CD4-positive, alpha-beta T cell treated with Interleukin-17A for 4 hours (primary cell): ENCODE measurements around the gene L1CAM.
A peak's percentile ranks its signal among the peaks of the same experiment; 100 is the strongest.

Source experiments
- DNase-seq: peaks from one replicate; pipeline ENCODE4 v3.0.0-alpha.2; 2020; ENCODE audit warnings: mixed read lengths

The L1CAM gene

DNA sequence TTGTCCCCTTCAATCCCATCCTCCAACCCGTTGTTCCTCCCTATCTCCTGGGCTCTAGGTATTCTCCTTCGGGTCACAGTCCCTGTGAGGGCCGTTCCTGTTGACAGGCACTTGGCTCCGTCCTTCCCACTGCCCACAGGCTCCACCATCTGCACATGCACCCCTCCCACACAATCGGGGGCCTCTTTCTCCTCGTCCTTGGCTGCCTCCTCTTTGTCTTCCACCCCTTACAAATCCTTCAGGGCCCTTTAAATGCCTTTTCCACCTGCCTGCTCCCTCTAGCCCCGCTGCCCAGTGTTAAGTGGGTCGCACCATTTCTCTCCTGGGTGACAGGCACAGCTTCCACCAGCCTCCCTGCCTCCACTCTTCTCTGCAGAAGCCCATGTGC lies 15.8 kb upstream of the L1CAM start:
- no peak for DNase-seq

GRCh38 chrX:153900831-153901752 lies 15.1 kb upstream of the L1CAM start:
- DNase-seq, result peak; percentile 70

- no peak for DNase-seq
Measured at GRCh38 chrX:153897899-153898298, 11.9 kb upstream of the L1CAM start.

- DNase-seq, result no peak
Measured at GRCh38 chrX:153889123-153889522, 3.1 kb upstream of the L1CAM start.

DNA sequence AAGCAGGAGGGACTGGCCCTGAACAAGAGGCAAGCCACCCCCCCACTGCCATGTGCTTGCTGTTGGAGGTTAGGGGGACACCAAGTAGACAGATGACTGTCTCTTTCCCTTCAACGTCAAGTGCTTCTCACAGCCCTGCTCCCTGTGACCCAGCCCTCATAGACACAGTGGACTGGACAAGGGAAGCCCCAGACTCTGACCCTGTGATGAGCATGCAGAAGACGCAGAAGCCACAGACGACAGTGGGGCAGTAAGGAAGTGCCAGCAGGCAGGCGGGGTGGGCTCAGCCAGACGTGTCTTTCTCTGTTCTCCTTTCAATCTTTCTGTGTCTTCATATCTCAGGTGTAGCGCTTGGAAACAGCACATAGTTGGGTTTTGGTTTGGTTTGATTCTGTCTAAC lies 2.4 kb upstream of the L1CAM start:
- DNase-seq, result no peak

GRCh38 chrX:153887385-153887784 lies 1.4 kb upstream of the L1CAM start:
- no peak for DNase-seq

GRCh38 chrX:153886915-153887314 lies 942 bp upstream of the L1CAM start:
- DNase-seq, result no peak

DNA sequence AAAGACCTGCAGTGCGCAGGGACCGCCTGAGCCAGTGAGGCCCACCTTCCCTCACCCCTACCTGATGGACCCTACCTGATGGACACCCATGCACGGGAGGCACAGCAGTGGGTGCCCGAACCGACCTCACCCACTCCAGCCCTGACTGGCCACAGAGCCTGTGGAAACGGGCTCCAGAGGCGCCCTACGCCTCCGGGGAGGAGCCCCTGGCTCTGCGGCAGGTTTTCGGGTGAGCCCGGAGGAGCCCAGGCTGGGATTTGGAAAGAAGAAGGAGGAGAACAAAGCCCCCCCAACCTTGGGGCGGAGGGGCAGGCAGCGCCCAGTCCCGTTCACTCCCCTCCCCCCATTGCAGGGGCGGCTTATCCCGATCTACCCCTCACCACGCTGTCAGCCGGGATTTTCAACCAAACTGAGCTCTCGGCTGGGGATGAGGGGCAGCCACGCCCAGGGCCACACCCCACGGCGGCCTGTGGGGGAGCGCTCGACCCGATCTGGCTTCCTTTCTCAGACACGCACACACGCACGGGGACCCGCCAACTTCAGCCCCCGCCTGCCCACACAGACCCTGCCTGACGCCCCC lies 675 bp downstream of the L1CAM start:
- no peak for DNase-seq

DNA sequence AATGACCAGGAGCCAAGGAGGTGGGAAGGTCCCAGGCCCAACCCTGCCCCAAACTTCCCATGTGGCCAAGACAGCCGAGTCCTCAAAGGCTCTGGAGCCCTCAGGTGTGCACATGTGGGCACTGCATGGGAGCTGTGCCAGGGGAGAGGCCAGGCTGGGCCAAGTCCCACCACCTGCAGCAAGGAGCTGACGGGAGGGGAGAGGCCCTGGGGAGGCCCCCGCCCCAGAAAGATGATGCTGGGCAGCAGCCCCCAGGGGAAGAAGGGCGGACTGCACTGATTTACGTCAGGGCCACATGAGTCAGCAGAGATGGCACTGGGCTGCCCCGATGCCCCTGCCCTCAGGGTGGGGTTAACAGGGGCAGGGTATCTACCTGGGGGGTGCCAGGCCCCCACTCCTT lies 1.4 kb downstream of the L1CAM start:
- no peak for DNase-seq

- DNase-seq, result no peak
Measured at GRCh38 chrX:153884136-153884535, 1.8 kb downstream of the L1CAM start.

- no peak for DNase-seq
Measured at GRCh38 chrX:153883163-153883843, 2.7 kb downstream of the L1CAM start.

DNA sequence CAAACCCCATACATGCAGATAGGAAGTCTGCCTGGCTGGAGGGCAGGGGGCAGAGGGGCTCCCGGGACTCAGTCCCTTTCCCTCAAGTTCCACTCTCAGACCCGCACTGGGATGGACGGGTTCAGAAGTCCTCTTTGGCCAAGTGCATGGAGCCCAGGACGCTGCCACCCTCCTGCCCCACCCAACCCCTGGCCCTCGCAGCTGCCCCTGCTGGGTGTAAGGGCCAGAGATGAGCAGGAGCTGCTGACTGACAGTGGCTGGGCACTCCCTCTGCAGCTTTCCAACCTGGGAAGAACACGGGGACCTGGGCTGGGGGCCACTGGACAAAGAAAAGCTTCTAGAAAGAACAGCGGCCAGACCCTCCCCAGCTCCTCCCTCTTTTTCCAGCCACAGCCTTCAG lies 3.4 kb downstream of the L1CAM start:
- DNase-seq, result no peak

- no peak for DNase-seq
Measured at GRCh38 chrX:153882086-153882498, 3.9 kb downstream of the L1CAM start.

GRCh38 chrX:153881281-153881680 lies 4.7 kb downstream of the L1CAM start:
- DNase-seq, result no peak

GRCh38 chrX:153880440-153880815 lies 5.5 kb downstream of the L1CAM start:
- no peak for DNase-seq

GRCh38 chrX:153879741-153880439 lies 6.1 kb downstream of the L1CAM start:
- DNase-seq, result no peak

DNA sequence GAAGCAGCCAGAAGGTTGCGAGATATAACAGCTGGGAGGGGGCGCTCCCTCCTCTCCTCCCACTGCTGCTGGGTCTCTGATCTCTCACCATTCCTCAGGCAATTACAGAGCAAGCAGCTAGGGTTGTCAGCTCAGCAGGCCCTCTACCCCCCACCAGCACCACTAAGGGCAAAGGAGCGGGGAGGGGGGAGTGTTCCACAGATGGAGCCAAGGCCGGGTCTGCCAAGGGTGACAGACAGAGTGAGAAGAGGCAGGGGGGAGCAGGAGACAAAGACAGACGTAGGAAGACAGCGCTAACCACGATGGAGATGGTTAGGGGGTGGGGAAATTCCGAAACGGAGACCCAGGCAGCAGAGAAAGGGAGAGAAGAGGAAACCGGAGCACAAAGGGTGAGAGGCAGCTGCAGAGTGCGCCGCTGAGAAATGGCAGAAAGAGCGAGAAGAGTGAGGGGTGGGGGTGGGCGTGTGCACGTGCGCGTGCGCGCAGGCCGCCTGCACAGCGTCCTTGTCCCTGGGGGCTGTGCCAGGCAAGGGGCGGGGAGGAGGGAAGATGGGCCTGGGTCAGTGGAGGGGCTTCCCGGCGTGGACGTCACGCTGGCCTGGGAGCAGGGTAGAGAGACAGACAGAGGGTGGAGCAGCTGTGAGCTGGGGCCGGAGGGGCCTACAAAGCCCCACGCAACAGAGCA lies 6.9 kb downstream of the L1CAM start:
- DNase-seq, result no peak

DNA sequence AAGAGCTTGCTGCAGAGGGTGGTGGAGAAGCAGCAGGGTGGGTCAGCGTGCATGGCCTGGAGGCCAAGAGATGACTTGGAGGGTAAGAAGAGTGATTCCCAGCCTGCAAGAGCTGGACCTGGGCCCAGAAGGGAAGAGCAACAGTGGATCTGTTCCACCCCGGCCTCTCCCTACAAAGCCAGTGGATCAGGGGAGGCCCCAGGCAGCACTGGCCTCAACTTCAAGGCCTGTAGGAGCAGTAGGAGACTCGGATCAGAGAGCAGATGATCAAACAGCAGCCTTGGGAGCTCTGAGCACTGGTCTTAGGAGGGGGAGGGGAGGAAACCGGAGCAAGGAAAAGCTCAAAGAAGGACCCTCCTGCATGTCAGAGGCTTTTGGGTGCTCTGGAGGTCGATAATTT lies 7.6 kb downstream of the L1CAM start:
- DNase-seq, result no peak

DNA sequence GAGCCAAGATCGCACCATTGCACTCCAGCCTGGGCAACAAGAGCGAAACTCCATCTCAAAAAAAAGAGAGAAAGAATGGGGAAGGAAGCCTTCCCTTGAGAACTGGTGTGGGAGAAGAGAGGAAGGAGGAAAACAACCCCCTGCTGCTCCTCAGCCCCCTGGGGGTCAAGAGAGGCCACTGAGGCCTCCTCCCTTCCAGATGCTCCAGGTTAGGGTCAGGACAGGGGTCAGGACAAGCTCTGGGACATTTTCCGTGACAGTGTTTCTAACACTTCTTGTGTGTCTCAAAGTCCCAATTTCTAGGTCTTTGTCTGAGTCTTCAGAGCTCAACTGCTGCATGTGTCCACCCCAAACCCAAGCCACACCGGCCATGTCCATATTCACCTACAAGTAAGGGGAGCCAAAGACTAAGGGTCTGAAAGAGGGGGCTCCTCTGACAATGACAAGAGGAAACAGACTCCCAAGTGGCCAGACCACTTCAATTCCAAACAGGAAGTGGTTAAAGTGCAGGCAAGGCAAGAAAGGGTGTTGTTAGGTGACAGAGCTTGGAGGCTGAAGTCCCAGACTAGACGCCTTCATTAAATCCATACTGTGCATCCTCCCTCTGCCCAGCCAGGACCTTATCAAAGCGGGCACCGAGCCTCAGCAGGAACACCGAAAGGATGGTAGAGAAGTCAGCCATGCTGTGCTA lies 8.3 kb downstream of the L1CAM start:
- DNase-seq, result no peak

GRCh38 chrX:153876112-153876491 lies 9.9 kb downstream of the L1CAM start:
- DNase-seq, result no peak

- DNase-seq, result peak; percentile 75
Measured at GRCh38 chrX:153875391-153876111, 10.4 kb downstream of the L1CAM start.
